ENCODE measurements around the gene LRTM1. TPM values are rescaled to one million over a fixed set of nuclear protein-coding genes. Genes with fewer than 3 reads are reported as not detected.

LRTM1 gene
- total RNA-seq, 1 donor: not detected

GRCh38 chr3:54892168-54892567 lies 35.7 kb downstream of the LRTM1 start:
- H2AFZ ChIP-seq (ENCODE audit: low read length): peak overlapping the region; percentile 77

GRCh38 chr3:54891540-54891897 lies 36.3 kb downstream of the LRTM1 start:
- peaks cover 22% of the 10 kb centered on the region for H3K4me1 ChIP-seq (ENCODE audit: insufficient read depth, low read length)
- H3K36me3 ChIP-seq (ENCODE audit: insufficient read depth, low read length): no peaks in the 10 kb centered on the region
- H3K27ac ChIP-seq (ENCODE audit: low read depth, low read length): peak overlapping the region; percentile 53
- peak; percentile 58 for TF ChIP-seq CTCF (IDR thresholded peaks at IDR 0.05; ENCODE audit: extremely low read depth, low read depth, low read length)
- H4K20me1 ChIP-seq (ENCODE audit: insufficient read depth, low read length): no peaks in the 10 kb centered on the region
- H3K4me2 ChIP-seq (ENCODE audit: insufficient read depth, low read length): peak overlapping the region; percentile 51
- no peaks in the 10 kb centered on the region for H3K27me3 ChIP-seq (ENCODE audit: insufficient read depth, low read length)
- H3K4me3 ChIP-seq (ENCODE audit: insufficient read depth, low read length): no peak overlapping the region
- peak overlapping the region; percentile 77 for H2AFZ ChIP-seq (ENCODE audit: low read length)
- H3K9me3 ChIP-seq (ENCODE audit: low read depth, low read length): no peaks in the 10 kb centered on the region
- DNase-seq (ENCODE audit: insufficient read length, low spot score, missing footprints): peak; percentile 96
- H3K79me2 ChIP-seq (ENCODE audit: insufficient read depth, low read length): no peaks in the 10 kb centered on the region

More at GRCh38 chr3:54892168-54892567, 35.7 kb downstream of the LRTM1 start:
- Histone ChIP-seq H4K20me1 (ENCODE audit: insufficient read depth, low read length) (no peaks in the 10 kb centered on the region), H3K4me2 (ENCODE audit: insufficient read depth, low read length) (peak overlapping the region; percentile 51), H3K9me3 (ENCODE audit: low read depth, low read length) (no peaks in the 10 kb centered on the region), H3K27ac (ENCODE audit: low read depth, low read length) (peak overlapping the region; percentile 15), H3K36me3 (ENCODE audit: insufficient read depth, low read length) (no peaks in the 10 kb centered on the region), H3K4me1 (ENCODE audit: insufficient read depth, low read length) (peaks cover 28% of the 10 kb centered on the region), H3K4me3 (ENCODE audit: insufficient read depth, low read length) (no peak overlapping the region), H3K27me3 (ENCODE audit: insufficient read depth, low read length) (no peaks in the 10 kb centered on the region), H3K79me2 (ENCODE audit: insufficient read depth, low read length) (no peaks in the 10 kb centered on the region)
- DNase-seq (ENCODE audit: insufficient read length, low spot score, missing footprints): no peak
- no peak for TF ChIP-seq CTCF (IDR thresholded peaks at IDR 0.05; ENCODE audit: extremely low read depth, low read depth, low read length)

- Histone ChIP-seq H3K9me3 (ENCODE audit: low read depth, low read length) (no peaks in the 10 kb centered on the region), H2AFZ (ENCODE audit: low read length) (no peak overlapping the region), H3K4me3 (ENCODE audit: insufficient read depth, low read length) (no peak overlapping the region), H3K27ac (ENCODE audit: low read depth, low read length) (no peak overlapping the region), H3K27me3 (ENCODE audit: insufficient read depth, low read length) (no peaks in the 10 kb centered on the region), H3K4me1 (ENCODE audit: insufficient read depth, low read length) (peaks cover 19% of the 10 kb centered on the region), H3K79me2 (ENCODE audit: insufficient read depth, low read length) (no peaks in the 10 kb centered on the region), H3K36me3 (ENCODE audit: insufficient read depth, low read length) (no peaks in the 10 kb centered on the region), H4K20me1 (ENCODE audit: insufficient read depth, low read length) (no peaks in the 10 kb centered on the region), H3K4me2 (ENCODE audit: insufficient read depth, low read length) (no peak overlapping the region)
- no peak for TF ChIP-seq CTCF (IDR thresholded peaks at IDR 0.05; ENCODE audit: extremely low read depth, low read depth, low read length)
- DNase-seq (ENCODE audit: insufficient read length, low spot score, missing footprints): no peak
Measured at GRCh38 chr3:54889731-54890130, 38.1 kb downstream of the LRTM1 start.

- Histone ChIP-seq H3K4me1 (ENCODE audit: insufficient read depth, low read length) (peaks cover 19% of the 10 kb centered on the region), H3K79me2 (ENCODE audit: insufficient read depth, low read length) (no peaks in the 10 kb centered on the region), H3K27ac (ENCODE audit: low read depth, low read length) (no peak overlapping the region), H3K9me3 (ENCODE audit: low read depth, low read length) (no peaks in the 10 kb centered on the region), H4K20me1 (ENCODE audit: insufficient read depth, low read length) (no peaks in the 10 kb centered on the region), H2AFZ (ENCODE audit: low read length) (no peak overlapping the region), H3K4me2 (ENCODE audit: insufficient read depth, low read length) (no peak overlapping the region), H3K36me3 (ENCODE audit: insufficient read depth, low read length) (no peaks in the 10 kb centered on the region), H3K27me3 (ENCODE audit: insufficient read depth, low read length) (no peaks in the 10 kb centered on the region), H3K4me3 (ENCODE audit: insufficient read depth, low read length) (no peak overlapping the region)
- TF ChIP-seq CTCF (IDR thresholded peaks at IDR 0.05; ENCODE audit: extremely low read depth, low read depth, low read length): no peak
- DNase-seq (ENCODE audit: insufficient read length, low spot score, missing footprints): no peak
Measured at GRCh38 chr3:54888873-54889272, 39.0 kb downstream of the LRTM1 start.

Data from osteoblast (primary cell).